Measurements from ENCODE around the gene LDHD.

DNA sequence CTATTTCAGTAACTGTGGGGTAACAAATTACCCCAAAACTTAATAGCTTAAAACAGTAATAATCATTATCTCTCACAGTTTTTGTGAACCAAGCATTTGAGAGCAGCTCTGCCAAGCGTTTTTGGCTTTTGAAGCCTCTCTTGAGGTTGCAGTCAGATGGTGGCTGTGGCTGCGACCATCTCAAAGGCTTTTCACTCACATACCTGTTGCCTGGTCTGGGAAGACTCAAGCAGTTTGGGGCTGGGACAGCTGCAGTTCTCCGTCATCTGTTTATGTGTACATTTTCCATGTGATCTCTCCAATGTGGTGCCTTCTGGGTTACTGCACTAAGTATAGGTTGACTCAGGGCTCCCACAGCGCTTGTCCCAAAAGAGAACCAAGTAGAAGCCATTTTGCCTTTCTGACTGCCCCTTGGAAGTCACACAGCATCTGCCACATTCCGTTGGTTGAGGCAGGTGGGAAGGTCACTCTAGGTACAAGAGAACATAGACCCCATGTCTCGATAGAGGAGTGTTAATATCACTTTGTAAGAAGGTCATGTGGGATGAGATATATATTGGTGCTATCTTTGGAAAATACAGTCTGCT lies 49.6 kb downstream of the LDHD start:
- no peak for TF ChIP-seq CTCF (CRISPR knock-in tag; IDR thresholded peaks at IDR 0.05)
- TF ChIP-seq MXD4 (CRISPR knock-in tag; IDR thresholded peaks at IDR 0.05), result no peak
- TF ChIP-seq ZNF891 (CRISPR knock-in tag; IDR thresholded peaks at IDR 0.05), result no peak
- TF ChIP-seq GPBP1L1 (CRISPR knock-in tag; IDR thresholded peaks at IDR 0.05), result no peak
- no peak for TF ChIP-seq REST (IDR thresholded peaks at IDR 0.05; ENCODE audit: borderline replicate concordance in 1 of 2, low read depth in 1 of 2, low read length in 2 of 2)
